ENCODE results near the gene GCNT2.

GRCh38 chr6:10537726-10538125 lies 16.6 kb downstream of the GCNT2 start:
- TF ChIP-seq CTCF (IDR thresholded peaks at IDR 0.05 in 4 of 5, conservative IDR thresholded peaks at IDR 0.05 in 1 of 5) (no peak), POLR2A (IDR thresholded peaks at IDR 0.05) (no peak)

Data from gastrocnemius medialis (tissue), 4 donors.